Inflammatory macrophage treated with lipopolysaccharide for 4 hours (primary cell): Measurements from ENCODE around the gene ASIP.

Source experiments
- DNase-seq: peaks from one replicate; pipeline ENCODE4 v3.0.0-alpha.2; 2020

Gene ASIP

GRCh38 chr20:34312544-34313217, 71.5 kb downstream of the ASIP start:
- DNase-seq = peak; percentile 87

GRCh38 chr20:34315236-34315635, 74.0 kb downstream of the ASIP start:
- no peak for DNase-seq

- DNase-seq = peak; percentile 50
Measured at GRCh38 chr20:34316196-34316814, 75.1 kb downstream of the ASIP start.
